ENCODE measurements around the gene FSTL4. TPM values are rescaled to one million over a fixed set of nuclear protein-coding genes. Genes with fewer than 3 reads are reported as not detected.

FSTL4 gene
- total RNA-seq, 2 donors from 2014 or later, result not detected

- Histone ChIP-seq H3K27ac (no peak overlapping the region), H3K36me3 (no peaks in the 10 kb centered on the region), H3K9me3 (no peaks in the 10 kb centered on the region), H3K27me3 (no peaks in the 10 kb centered on the region), H3K4me1 (no peaks in the 10 kb centered on the region), H3K4me3 (no peak overlapping the region)
- DNase-seq (ENCODE audit: low spot score), result no peak
- TF ChIP-seq, protein P1, sequence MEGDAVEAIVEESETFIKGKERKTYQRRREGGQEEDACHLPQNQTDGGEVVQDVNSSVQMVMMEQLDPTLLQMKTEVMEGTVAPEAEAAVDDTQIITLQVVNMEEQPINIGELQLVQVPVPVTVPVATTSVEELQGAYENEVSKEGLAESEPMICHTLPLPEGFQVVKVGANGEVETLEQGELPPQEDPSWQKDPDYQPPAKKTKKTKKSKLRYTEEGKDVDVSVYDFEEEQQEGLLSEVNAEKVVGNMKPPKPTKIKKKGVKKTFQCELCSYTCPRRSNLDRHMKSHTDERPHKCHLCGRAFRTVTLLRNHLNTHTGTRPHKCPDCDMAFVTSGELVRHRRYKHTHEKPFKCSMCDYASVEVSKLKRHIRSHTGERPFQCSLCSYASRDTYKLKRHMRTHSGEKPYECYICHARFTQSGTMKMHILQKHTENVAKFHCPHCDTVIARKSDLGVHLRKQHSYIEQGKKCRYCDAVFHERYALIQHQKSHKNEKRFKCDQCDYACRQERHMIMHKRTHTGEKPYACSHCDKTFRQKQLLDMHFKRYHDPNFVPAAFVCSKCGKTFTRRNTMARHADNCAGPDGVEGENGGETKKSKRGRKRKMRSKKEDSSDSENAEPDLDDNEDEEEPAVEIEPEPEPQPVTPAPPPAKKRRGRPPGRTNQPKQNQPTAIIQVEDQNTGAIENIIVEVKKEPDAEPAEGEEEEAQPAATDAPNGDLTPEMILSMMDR (IDR thresholded peaks at IDR 0.05), result no peak
These were observed 148.3 kb downstream of the FSTL4 start for GRCh38 chr5:133464013-133464412.

DNA sequence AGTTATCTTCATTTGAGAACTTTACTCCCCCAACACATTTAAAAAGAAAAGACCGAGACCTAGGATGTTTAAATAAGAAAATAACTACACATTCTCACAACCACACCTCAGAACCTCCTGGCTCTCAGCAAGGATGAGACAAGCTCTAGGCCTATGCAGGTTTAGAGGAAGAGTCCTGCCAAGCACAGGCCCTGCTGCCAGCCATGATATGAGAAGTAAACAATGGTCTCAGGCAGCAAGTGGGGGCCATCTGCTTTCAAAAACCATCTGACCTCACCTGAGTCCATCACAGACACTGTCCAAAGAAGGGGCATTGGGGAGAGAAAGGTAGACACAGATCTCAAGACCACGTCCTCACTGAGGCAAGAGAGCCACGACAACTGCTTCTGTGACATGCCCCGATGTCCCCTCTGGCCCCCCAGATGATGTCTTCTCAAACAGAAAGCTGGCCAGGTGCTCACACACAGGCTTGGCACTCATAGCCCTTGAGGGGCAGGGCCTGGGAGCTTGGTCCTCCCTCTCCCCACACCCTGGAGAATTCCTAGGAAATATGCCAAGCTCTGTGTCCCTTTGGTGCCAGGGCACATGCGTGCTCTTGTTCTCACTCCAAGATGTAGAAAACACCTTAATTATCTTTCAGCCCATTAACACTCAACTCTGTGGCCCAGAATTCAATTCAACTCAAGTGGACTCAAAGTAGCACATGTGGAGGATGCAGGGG is 150.4 kb downstream of the FSTL4 start:
- Histone ChIP-seq H3K4me3 (no peak overlapping the region), H3K27me3 (no peaks in the 10 kb centered on the region), H3K9me3 (no peaks in the 10 kb centered on the region), H3K27ac (no peak overlapping the region), H3K4me1 (no peaks in the 10 kb centered on the region), H3K36me3 (no peaks in the 10 kb centered on the region)
- DNase-seq (ENCODE audit: low spot score), result no peak
- TF ChIP-seq, protein P1 (IDR thresholded peaks at IDR 0.05), result no peak

DNA sequence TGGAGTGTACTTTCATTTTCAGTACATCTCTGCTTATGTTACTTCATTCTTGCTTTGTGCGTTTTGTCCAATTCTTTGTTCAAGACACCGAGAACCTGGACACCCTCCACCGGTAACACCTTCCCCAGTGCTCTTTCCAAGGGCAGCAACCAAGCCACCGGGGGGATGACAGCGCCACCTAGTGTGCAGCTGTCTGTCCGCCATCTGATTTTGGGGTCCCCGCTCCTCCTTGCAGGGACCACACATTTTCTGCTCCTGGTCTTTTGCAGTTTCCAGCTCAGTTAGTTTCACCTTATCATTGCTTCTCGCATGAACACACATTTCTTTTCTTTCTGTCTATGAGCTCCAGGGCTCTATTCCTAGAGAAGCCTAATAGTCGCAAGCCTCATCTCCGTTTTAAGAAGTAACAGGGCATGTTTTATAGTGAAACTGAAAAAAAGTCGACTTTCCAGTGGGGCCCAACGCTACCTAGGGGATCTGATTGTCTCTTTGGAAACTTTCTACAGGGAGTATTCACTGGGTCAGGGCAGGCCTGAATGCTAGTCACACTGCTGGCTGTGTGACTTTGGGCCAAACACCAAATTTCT is 152.1 kb downstream of the FSTL4 start:
- Histone ChIP-seq H3K27me3 (no peaks in the 10 kb centered on the region), H3K27ac (no peak overlapping the region), H3K4me3 (no peak overlapping the region), H3K4me1 (no peaks in the 10 kb centered on the region), H3K36me3 (no peaks in the 10 kb centered on the region), H3K9me3 (no peaks in the 10 kb centered on the region)
- TF ChIP-seq, protein P1 (IDR thresholded peaks at IDR 0.05), result peak in 1 of 2 donors; percentile 61
- no peak for DNase-seq (ENCODE audit: low spot score)

DNA sequence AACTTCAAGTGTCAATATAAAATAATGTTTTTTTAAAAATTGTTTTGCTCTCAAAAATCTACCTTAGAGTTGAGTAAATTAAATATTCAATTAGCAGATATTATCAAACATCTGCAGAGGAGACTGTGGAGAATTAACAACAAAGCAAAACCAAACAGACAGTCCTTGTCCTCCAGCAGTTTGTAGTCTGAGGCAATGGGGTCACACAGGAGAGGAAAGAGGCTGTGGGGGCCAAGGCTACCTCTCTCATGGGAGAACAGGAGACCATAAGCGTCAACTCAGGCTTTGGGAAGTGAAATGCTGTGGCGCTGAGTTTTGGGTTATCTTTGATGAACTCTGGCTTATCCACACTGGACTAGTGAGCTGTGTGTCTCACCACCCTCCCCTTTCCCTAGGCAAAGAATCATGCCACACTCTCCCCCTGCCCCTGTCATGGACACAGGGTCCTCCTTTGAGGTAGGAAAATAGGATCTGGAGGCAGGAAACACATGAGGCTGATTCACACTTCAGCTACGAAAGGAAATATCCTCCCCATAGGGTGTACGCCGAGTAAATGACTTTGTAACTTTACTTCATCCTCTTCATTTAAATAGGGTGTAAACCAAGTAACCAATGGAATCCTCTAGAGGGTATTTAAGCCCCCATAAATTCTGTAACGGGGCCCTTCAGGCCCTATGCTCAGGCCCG is 152.7 kb downstream of the FSTL4 start:
- Histone ChIP-seq H3K27ac (no peak overlapping the region), H3K36me3 (no peaks in the 10 kb centered on the region), H3K4me1 (no peaks in the 10 kb centered on the region), H3K27me3 (no peaks in the 10 kb centered on the region), H3K4me3 (no peak overlapping the region), H3K9me3 (no peaks in the 10 kb centered on the region)
- DNase-seq (ENCODE audit: low spot score), result no peak
- TF ChIP-seq, protein P1 (IDR thresholded peaks at IDR 0.05), result no peak

DNA sequence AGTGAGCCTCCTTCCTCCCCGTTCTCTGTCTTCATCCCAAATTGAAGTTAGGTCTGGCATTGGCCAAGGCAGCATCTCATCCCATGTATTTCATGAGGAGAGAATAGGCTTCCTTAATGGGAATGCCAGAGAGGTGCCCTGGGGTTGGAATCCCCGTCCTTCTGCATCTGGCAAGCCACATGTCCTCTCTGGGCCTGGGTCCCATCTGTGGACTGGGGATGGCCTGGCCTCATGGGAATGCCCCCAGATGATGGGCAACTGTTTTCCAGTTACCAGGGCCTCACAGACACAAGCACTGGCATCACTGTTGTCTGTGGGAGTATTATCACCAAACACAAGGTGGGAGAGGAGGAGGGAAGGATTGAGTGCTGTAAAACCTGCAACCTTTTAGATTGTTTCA is 153.9 kb downstream of the FSTL4 start:
- H3K36me3 ChIP-seq, result no peaks in the 10 kb centered on the region
- no peak overlapping the region for H3K27ac ChIP-seq
- no peaks in the 10 kb centered on the region for H3K27me3 ChIP-seq
- H3K4me3 ChIP-seq, result no peak overlapping the region
- no peak for DNase-seq (ENCODE audit: low spot score)
- H3K9me3 ChIP-seq, result no peaks in the 10 kb centered on the region
- no peaks in the 10 kb centered on the region for H3K4me1 ChIP-seq
- TF ChIP-seq, protein P1 (IDR thresholded peaks at IDR 0.05), result no peak
